Subcutaneous abdominal adipose tissue (tissue), 5 donors: ENCODE data around the gene KRTAP5-1.

ENCODE experiments used
- H3K27ac ChIP-seq: one replicate; pipeline ENCODE4 v1.7.0; 2013; ENCODE audit warnings: low read depth, mild to moderate bottlenecking, inconsistent platforms, low read length, moderate library complexity
- H3K27me3 ChIP-seq, 5 donors: one replicate each; pipeline ENCODE4 v1.7.0; 2013; ENCODE audit warnings: low read length in 5 of 5, inconsistent platforms in 1 of 5; ENCODE audit not compliant: control insufficient read depth in 5 of 5, insufficient read depth in 4 of 5
- H3K36me3 ChIP-seq, 5 donors: one replicate each; pipeline ENCODE4 v1.7.0; 2013; ENCODE audit warnings: low read length in 5 of 5; ENCODE audit not compliant: control insufficient read depth in 5 of 5, insufficient read depth in 5 of 5
- H3K4me1 ChIP-seq, 5 donors: one replicate each; pipeline ENCODE4 v1.7.0; 2013; ENCODE audit warnings: low read length in 5 of 5, mild to moderate bottlenecking in 3 of 5, moderate library complexity in 1 of 5; ENCODE audit not compliant: control insufficient read depth in 5 of 5, insufficient read depth in 5 of 5
- H3K4me3 ChIP-seq, 5 donors: one replicate each; pipeline ENCODE4 v1.7.0; 2013; ENCODE audit warnings: low read length in 5 of 5, low read depth in 1 of 5
- H3K9ac ChIP-seq, 5 donors: one replicate each; pipeline ENCODE4 v1.7.0; 2013; ENCODE audit warnings: low read length in 5 of 5, mild to moderate bottlenecking in 4 of 5, moderate library complexity in 3 of 5
- H3K9me3 ChIP-seq, 5 donors: one replicate each; pipeline ENCODE4 v1.7.0; 2013; ENCODE audit warnings: low read length in 5 of 5; ENCODE audit not compliant: control insufficient read depth in 5 of 5
- donor health status: healthy.
- donor health status: healthy.
- donor health status: healthy.
- donor health status: healthy.
- donor health status: healthy.

KRTAP5-1 gene

GRCh38 chr11:1556278-1556902 is 28.7 kb downstream of the KRTAP5-1 start:
- Histone ChIP-seq H3K9me3 (no peaks in the 10 kb centered on the region), H3K4me1 (peaks cover 6 to 33% (median 25%) of the 10 kb centered on the region in 5 donors), H3K36me3 (peaks cover 0 to 21% (median 7%) of the 10 kb centered on the region in 5 donors), H3K27ac (no peak overlapping the region), H3K27me3 (peaks cover 0 to 5% (median 0%) of the 10 kb centered on the region in 5 donors), H3K4me3 (no peak overlapping the region), H3K9ac (no peak overlapping the region)

GRCh38 chr11:1555713-1556153 is 29.4 kb downstream of the KRTAP5-1 start:
- Histone ChIP-seq H3K27ac (no peak overlapping the region), H3K9me3 (no peaks in the 10 kb centered on the region), H3K4me3 (no peak overlapping the region), H3K9ac (no peak overlapping the region), H3K4me1 (peaks cover 6 to 31% (median 25%) of the 10 kb centered on the region in 5 donors), H3K36me3 (peaks cover 0 to 19% (median 5%) of the 10 kb centered on the region in 5 donors), H3K27me3 (peaks cover 0 to 5% (median 0%) of the 10 kb centered on the region in 5 donors)

GRCh38 chr11:1554981-1555712 is 29.9 kb downstream of the KRTAP5-1 start:
- no peak overlapping the region for H3K4me3 ChIP-seq
- no peak overlapping the region for H3K9ac ChIP-seq
- H3K9me3 ChIP-seq = no peaks in the 10 kb centered on the region
- peaks cover 0 to 5% (median 0%) of the 10 kb centered on the region in 5 donors for H3K27me3 ChIP-seq
- H3K4me1 ChIP-seq = peaks cover 6 to 26% (median 25%) of the 10 kb centered on the region in 5 donors
- H3K36me3 ChIP-seq = peaks cover 0 to 13% (median 2%) of the 10 kb centered on the region in 5 donors
- H3K27ac ChIP-seq = no peak overlapping the region

- H3K36me3 ChIP-seq = peaks cover 0 to 8% (median 2%) of the 10 kb centered on the region in 5 donors
- peaks cover 0 to 5% (median 0%) of the 10 kb centered on the region in 5 donors for H3K27me3 ChIP-seq
- peak overlapping the region in 1 of 5 donors; percentile 41 for H3K9ac ChIP-seq
- peaks cover 3 to 15% (median 13%) of the 10 kb centered on the region in 5 donors for H3K4me1 ChIP-seq
- H3K9me3 ChIP-seq = no peaks in the 10 kb centered on the region
- no peak overlapping the region for H3K4me3 ChIP-seq
- no peak overlapping the region for H3K27ac ChIP-seq
Observed at GRCh38 chr11:1553808-1554594, 31.1 kb downstream of the KRTAP5-1 start.

- H3K36me3 ChIP-seq = no peaks in the 10 kb centered on the region
- no peak overlapping the region for H3K27ac ChIP-seq
- H3K9ac ChIP-seq = no peak overlapping the region
- peaks cover 4 to 34% (median 18%) of the 10 kb centered on the region in 5 donors for H3K27me3 ChIP-seq
- H3K4me1 ChIP-seq = peaks cover 0 to 23% (median 19%) of the 10 kb centered on the region in 5 donors
- H3K9me3 ChIP-seq = no peaks in the 10 kb centered on the region
- H3K4me3 ChIP-seq = no peak overlapping the region
Observed at GRCh38 chr11:1549338-1550330, 35.4 kb downstream of the KRTAP5-1 start.

GRCh38 chr11:1548221-1549070 is 36.6 kb downstream of the KRTAP5-1 start:
- no peaks in the 10 kb centered on the region for H3K36me3 ChIP-seq
- peaks cover 0 to 23% (median 19%) of the 10 kb centered on the region in 5 donors for H3K4me1 ChIP-seq
- no peaks in the 10 kb centered on the region for H3K9me3 ChIP-seq
- H3K4me3 ChIP-seq = peak overlapping the region in 4 of 5 donors; percentile 22 to 54 (median 34)
- no peak overlapping the region for H3K27ac ChIP-seq
- peaks cover 11 to 45% (median 22%) of the 10 kb centered on the region in 5 donors for H3K27me3 ChIP-seq
- no peak overlapping the region for H3K9ac ChIP-seq

GRCh38 chr11:1547467-1548098 is 37.5 kb downstream of the KRTAP5-1 start:
- Histone ChIP-seq H3K27ac (no peak overlapping the region), H3K4me1 (peaks cover 0 to 23% (median 19%) of the 10 kb centered on the region in 5 donors), H3K4me3 (peak overlapping the region in 2 of 5 donors; percentile 22 to 58), H3K27me3 (peaks cover 12 to 47% (median 24%) of the 10 kb centered on the region in 5 donors), H3K9me3 (no peaks in the 10 kb centered on the region), H3K36me3 (no peaks in the 10 kb centered on the region), H3K9ac (no peak overlapping the region)
